GM19438 (cell line): ENCODE data around the gene KCMF1.
"Not testable (repeated sequence)": the region's sequence is repeated elsewhere in the genome, so short reads cannot be mapped to it uniquely, and the experiment has no call there.

Experiments
- ATAC-seq: cut with Tn5 transposase; IDR thresholded peaks from one replicate; pipeline ENCODE4 v1.9.1; 2021; ENCODE audit warnings: low read depth; ENCODE audit not compliant: unreplicated experiment

Gene KCMF1

GRCh38 chr2:84970868-84971509, at the start of gene KCMF1:
TSS of gene KCMF1 (plus strand) at chr2:84971161. CDS start at chr2:84971452, 291 bp downstream.
- peak; percentile 49 for ATAC-seq

- no peak for ATAC-seq
Measured at GRCh38 chr2:84923009-84923408, 48.0 kb upstream of the KCMF1 start.

DNA sequence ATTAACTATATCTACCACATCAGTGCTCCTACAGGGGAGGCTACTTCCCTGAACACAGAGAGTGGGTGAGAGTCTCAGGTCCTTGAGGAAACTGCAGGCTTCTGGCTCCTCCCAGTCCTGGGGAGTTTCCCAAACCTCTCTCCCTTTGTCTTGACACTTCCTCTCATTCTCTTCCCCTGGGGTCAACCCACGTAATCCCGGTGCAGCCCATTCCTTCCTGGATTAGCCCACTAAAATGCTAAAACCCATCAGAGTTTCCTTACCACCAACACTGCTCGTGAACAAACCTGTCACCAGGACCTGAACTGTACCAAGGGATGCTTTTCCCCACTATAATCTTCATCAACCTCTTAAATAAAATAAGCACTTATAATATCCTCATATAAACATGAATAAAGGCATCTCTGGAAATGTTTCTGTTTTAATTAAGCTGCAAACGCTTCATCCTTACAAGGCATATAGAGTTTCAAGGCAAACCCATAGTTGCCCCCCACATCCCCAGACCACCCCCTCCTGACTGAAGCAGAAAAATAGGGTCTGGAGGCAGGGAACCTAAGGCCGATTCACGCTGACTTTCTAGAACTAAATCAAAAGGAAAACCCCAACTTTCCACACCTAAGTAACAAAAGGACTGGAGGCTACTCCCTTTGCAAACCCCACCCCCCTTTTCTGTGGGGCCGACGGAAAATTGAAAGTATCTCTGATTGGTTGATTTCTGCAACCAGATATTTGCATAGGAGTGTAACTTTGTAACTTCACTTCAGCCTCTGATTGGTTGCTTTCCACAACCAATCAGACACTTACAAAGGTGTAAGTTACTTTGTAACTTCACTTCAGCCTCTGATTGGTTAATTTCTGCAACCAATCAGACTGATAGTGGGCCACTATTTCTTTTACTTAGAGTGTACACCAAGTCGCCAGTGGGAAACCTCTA, 46.5 kb upstream of the KCMF1 start:
- no peak for ATAC-seq

- peak; percentile 0 for ATAC-seq
Measured at GRCh38 chr2:84925336-84925723, 45.6 kb upstream of the KCMF1 start.

DNA sequence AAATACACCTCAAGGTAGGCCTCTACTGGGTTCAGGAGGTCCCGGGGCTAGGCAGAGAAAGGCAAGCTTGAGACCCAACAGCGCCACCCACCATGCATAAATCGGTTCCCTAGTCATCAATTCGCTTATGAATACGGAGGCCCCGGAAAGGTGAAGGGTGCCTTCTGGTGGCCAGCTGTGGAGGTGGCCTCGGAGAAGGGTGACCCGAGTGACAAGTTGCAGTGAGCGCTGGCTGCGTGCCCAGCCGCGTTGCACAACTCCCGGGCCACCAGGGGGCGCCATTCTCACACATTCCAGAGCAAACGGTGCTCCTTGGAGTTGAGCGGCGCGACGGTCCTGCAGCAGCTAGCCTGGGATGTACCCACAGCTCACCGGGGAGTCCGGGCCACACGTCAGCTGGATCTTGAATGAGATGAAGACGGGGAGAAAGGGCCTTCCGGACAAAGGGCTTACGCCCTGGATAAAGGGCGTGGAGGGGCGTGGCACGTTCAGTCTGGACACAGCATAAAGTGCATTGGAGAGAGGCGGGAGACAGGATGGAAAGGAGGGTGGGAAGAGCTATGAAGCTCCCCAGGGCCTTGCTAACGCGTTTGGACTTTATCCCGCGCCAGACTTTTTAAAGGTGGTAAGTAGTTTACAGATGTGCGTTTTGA, 45.1 kb upstream of the KCMF1 start:
- ATAC-seq = peak; percentile 64

- ATAC-seq = no peak
Measured at GRCh38 chr2:84927275-84927627, 43.7 kb upstream of the KCMF1 start.

GRCh38 chr2:84931384-84931821, 39.6 kb upstream of the KCMF1 start:
- ATAC-seq = peak; percentile 56

- no peak for ATAC-seq
Measured at GRCh38 chr2:84938194-84938879, 32.6 kb upstream of the KCMF1 start.

- ATAC-seq = peak; percentile 78
Measured at GRCh38 chr2:84939426-84940087, 31.4 kb upstream of the KCMF1 start.

- peak; percentile 7 for ATAC-seq
Measured at GRCh38 chr2:84940088-84940470, 30.9 kb upstream of the KCMF1 start.

GRCh38 chr2:84940831-84941412, 30.0 kb upstream of the KCMF1 start:
- ATAC-seq = no peak

DNA sequence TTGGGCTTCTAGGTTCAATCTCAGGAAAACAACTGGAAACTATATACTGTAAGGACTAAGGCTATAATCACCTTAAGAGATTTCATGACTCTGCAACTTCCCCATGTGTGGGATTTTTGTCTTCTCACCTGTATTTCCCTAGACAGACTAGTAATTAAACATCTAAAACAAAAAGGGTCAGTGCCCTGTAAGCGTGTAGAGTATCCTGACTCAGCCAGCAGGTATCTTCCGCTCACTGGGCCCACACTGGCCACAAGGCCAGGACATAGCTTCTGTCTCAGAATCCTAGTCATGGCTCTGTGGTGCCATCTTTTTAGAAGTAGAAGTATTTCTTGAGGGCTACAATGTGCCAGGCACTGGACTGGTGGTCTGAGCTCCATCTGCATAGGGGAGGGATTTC, 28.8 kb upstream of the KCMF1 start:
- ATAC-seq = no peak

DNA sequence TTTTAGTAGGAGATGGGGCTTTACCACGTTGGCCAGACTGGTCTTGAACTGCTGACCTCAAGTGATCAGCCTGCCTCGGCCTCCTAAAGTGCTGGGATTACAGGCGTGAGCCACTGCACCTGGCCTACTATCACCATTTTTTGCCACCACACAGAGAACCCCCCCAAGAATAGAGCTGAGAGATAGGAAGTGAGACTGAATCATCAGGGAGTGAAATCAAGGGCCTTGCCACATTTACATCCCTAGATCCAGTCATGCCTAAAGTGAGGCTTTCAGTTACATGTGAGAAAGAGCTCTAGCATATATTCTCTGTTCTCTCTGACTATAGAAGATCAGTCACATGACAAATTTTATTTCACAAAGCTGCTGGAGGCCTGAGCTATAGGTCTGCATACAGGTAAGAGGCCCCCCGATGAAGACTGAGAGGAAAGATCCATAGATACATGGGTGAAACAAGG, 28.0 kb upstream of the KCMF1 start:
- peak; percentile 31 for ATAC-seq

- no peak for ATAC-seq
Measured at GRCh38 chr2:84944295-84944909, 26.6 kb upstream of the KCMF1 start.

DNA sequence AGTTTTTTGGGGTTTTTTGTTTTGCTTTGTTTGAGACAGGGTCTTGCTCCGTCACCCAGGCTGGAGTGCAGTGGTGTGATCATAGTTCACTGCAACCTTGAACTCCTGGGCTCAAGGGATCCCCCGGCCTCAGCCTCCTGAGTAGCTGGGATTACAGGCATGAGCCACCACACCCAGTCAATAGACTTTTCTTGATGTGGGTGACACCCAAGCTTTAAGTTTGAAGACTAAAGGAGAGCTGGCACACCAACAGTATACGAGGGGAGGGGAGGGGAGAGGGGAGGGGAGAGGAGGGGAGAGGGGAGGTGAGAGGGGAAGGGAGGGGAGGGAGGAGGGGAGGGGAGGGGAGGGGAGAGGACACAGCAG, 25.1 kb upstream of the KCMF1 start:
- ATAC-seq = not testable (repeated sequence)

GRCh38 chr2:84946204-84947009, 24.6 kb upstream of the KCMF1 start:
- ATAC-seq = peak; percentile 67

DNA sequence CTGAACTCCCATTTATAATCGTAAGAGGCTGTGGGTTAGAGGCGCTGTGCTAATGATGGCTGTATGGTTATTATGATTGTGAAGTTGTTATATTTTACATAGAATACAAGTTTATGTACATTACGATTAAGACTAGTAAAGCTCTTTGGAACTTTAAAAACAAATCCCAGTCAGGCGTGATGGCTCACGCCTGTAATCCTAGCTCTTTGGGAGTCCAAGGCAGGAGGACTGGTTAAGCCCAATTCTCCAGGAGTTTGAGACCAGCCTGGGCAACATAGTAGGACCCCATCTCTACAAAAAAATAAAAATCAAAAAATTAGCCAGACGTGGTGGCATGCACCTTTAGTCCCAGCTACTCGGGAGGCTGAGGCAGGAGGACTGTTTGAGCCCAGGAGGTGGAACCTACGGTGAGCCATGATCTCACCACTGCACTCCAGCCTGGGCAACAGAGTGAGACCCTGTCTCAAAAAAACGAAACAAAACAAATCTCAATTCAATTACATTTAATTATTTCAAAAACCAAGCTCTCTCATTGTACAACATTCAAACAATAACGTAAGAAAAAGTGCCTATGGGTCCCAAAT, 23.9 kb upstream of the KCMF1 start:
- ATAC-seq = no peak

GRCh38 chr2:84953535-84953934, 17.4 kb upstream of the KCMF1 start:
- ATAC-seq = no peak
